RWPE1 (cell line): ENCODE measurements around the gene RASGEF1B.

Experiments used
- CTCF ChIA-PET: fragments of 350-600 bp; sonication (Branson Sonifier 250); formaldehyde crosslinking; extraction: SDS; loops from one replicate; lab custom pipeline; 2021; lab: Yijun Ruan, JAX
- POLR2A ChIA-PET: fragments of 400-600 bp; formaldehyde crosslinking; extraction: SDS; loops from one replicate; lab custom pipeline; 2020; ENCODE audit warnings: antibody characterized with exemption; ENCODE audit not compliant: low non-redundant PET; lab: Yijun Ruan, JAX
- DNase-seq: peaks from one replicate; pipeline ENCODE4 v3.0.0; 2012; ENCODE audit warnings: low spot score
- H3K27ac ChIP-seq: fragments of 450-650 bp; 2 replicates; pipeline ENCODE4 v1.5.1; 2017
- CTCF ChIP-seq: fragments of 450-650 bp; conservative IDR thresholded peaks from 2 replicates; pipeline ENCODE4 v1.5.1; 2017; ENCODE audit warnings: low read depth, mild to moderate bottlenecking

RASGEF1B gene

GRCh38 chr4:81440949-81441348 is 30.8 kb downstream of the RASGEF1B start:
- POLR2A ChIA-PET = no interaction called here
- CTCF ChIA-PET = no interaction called here
- H3K27ac ChIP-seq = no peak overlapping the region
- DNase-seq = no peak
- TF ChIP-seq CTCF = no peak

GRCh38 chr4:81436941-81437574 is 34.6 kb downstream of the RASGEF1B start:
- ChIA-PET POLR2A (no interaction called here), CTCF (interaction anchor here (0.6 to 0.9 kb wide), 2 partner anchors 15 to 344 kb away, joined by 3 to 4 read pairs; no protein-coding TSS in a partner anchor)
- H3K27ac ChIP-seq = no peak overlapping the region
- no peak for TF ChIP-seq CTCF
- DNase-seq = no peak

- CTCF ChIA-PET = no interaction called here
- POLR2A ChIA-PET = no interaction called here
- no peak overlapping the region for H3K27ac ChIP-seq
- no peak for TF ChIP-seq CTCF
- DNase-seq = no peak
Observed at GRCh38 chr4:81436096-81436495, 35.6 kb downstream of the RASGEF1B start.

GRCh38 chr4:81432825-81433224 is 38.9 kb downstream of the RASGEF1B start:
- ChIA-PET CTCF (interaction anchor here (0.6 kb wide), 2 partner anchors 42 to 486 kb away, joined by 4 to 7 read pairs; no protein-coding TSS in a partner anchor), POLR2A (no interaction called here)
- DNase-seq = no peak
- peak overlapping the region; percentile 40; the same call in 1 of the 2 replicates for H3K27ac ChIP-seq
- TF ChIP-seq CTCF = no peak

- ChIA-PET CTCF (no interaction called here), POLR2A (no interaction called here)
- no peak for DNase-seq
- no peak overlapping the region for H3K27ac ChIP-seq
- no peak for TF ChIP-seq CTCF
Observed at GRCh38 chr4:81431971-81432370, 39.7 kb downstream of the RASGEF1B start.

GRCh38 chr4:81429607-81430006 is 42.1 kb downstream of the RASGEF1B start:
- TF ChIP-seq CTCF = no peak
- ChIA-PET CTCF (interaction anchor here (0.7 kb wide), 1 partner anchor 19 kb away, joined by 3 read pairs; no protein-coding TSS in a partner anchor), POLR2A (no interaction called here)
- DNase-seq = no peak
- no peak overlapping the region for H3K27ac ChIP-seq
